Stomach (tissue), 19 donors: Measurements from ENCODE around the gene ZNF154. TPM values are rescaled to one million over a fixed set of nuclear protein-coding genes. Genes with fewer than 3 reads are reported as not detected.

Source experiments
- DNase-seq, 2 donors: peaks; one replicate each; pipeline versions ENCODE4 v3.0.0 to v3.0.0-alpha.2; 2013 to 2019
- H3K27ac ChIP-seq, 5 donors: fragments of 200-600 bp in 4 of 5; sonication (generic) in 4 of 5; one replicate each; pipeline ENCODE4 v1.5.1; 2013 to 2019; ENCODE audit warnings: mild to moderate bottlenecking in 1 of 5, moderate library complexity in 1 of 5
- H3K27me3 ChIP-seq, 3 donors: fragments of 200-600 bp; sonication (generic); one replicate each; pipeline ENCODE4 v1.5.1; 2017 to 2019; ENCODE audit warnings: mixed run types in 1 of 3
- H3K36me3 ChIP-seq, 4 donors: fragments of 200-600 bp; sonication (generic); 1 replicate in 3 of 4; 2 replicates in 1 of 4; pipeline ENCODE4 v1.5.1; 2016 to 2019
- H3K4me1 ChIP-seq, 4 donors: fragments of 200-600 bp; sonication (generic); one replicate each; pipeline ENCODE4 v1.5.1; 2016 to 2019
- H3K4me3 ChIP-seq, 4 donors: fragments of 200-600 bp; sonication (generic) in 3 of 4; one replicate each; pipeline ENCODE4 v1.5.1; 2016 to 2019; ENCODE audit warnings: mild to moderate bottlenecking in 1 of 4
- H3K9me3 ChIP-seq, 4 donors: fragments of 200-600 bp; sonication (generic); one replicate each; pipeline ENCODE4 v1.5.1; 2016 to 2019
- CTCF ChIP-seq, 7 experiments: fragments of 450-650 bp in 4 of 7; fragments of 200-600 bp in 3 of 7; sonication (generic) in 3 of 7; IDR thresholded peaks; one replicate each; pipeline ENCODE4 v1.5.1; 2016 to 2019; ENCODE audit warnings: antibody characterized with exemption in 7 of 7, control low read depth in 2 of 7, mild to moderate bottlenecking in 1 of 7
- EP300 ChIP-seq: sonication (generic); formaldehyde crosslinking; IDR thresholded peaks from one replicate; pipeline ENCODE4 v1.6.1; 2017; ENCODE audit warnings: antibody characterized with exemption
- POLR2A ChIP-seq, 4 donors: fragments of 450-650 bp; IDR thresholded peaks; one replicate each; pipeline ENCODE4 v1.6.1; 2016; ENCODE audit warnings: antibody characterized with exemption in 4 of 4, control low read depth in 2 of 4, mild to moderate bottlenecking in 1 of 4, moderate library complexity in 1 of 4
- POLR2AphosphoS5 ChIP-seq, 3 donors: sonication (generic); formaldehyde crosslinking; IDR thresholded peaks; one replicate each; pipeline ENCODE4 v1.6.1; 2016; ENCODE audit warnings: antibody characterized with exemption in 3 of 3
- WGBS, 5 donors: extraction: QIAGEN DNeasy Blood & Tissue Kit in 3 of 5; methylation state at CpG; one replicate each; pipeline versions ENCODE4 v1.1.5 to v1.1.7; 2013 to 2018; 5-methylcytosine and 5-hydroxymethylcytosine counted together
- intact Hi-C: fragments of 100-400 bp; cut with DNase I; formaldehyde crosslinking; loops from one replicate; pipeline ENCODE4 v1.15.1; 2023; ENCODE audit warnings: low total_unique reads
- long read RNA-seq, 10 donors: transcript quantifications; one replicate each; lab custom pipeline, GENCODE V29; 2026
- polyA plus RNA-seq, 3 donors: library from polyadenylated mRNA; stranded (reverse); fragments of 200-250 nt; gene quantifications; one replicate each; pipeline ENCODE4 v1.2.3, GENCODE V29; 2013
- total RNA-seq, 5 donors: library from RNA; depleted of rRNA; stranded (reverse); fragments of >200 nt; gene quantifications; one replicate each; pipeline versions ENCODE4 v1.1.0 to v1.2.3, GENCODE V29; 2014 to 2016
- donor health status: healthy with polysubstance abuse.
- donor health status: Bipolar disorder and iron deficiency.
- donor health status: healthy.

Gene ZNF154
- total RNA-seq (10 to 100 TPM in 1 of 5 donors, under 1 TPM in 2, not detected in 2; 0.45 to 21.8 (median 0.58) TPM), polyA plus RNA-seq (1 to 10 TPM in 1 of 3 donors, under 1 TPM in 2; 0.25 to 2.3 (median 0.61) TPM)
- long read RNA-seq, donor 1: 0 reads
- long read RNA-seq, donor 2, full-length matches to known transcripts: 1 of 1 reads
- long read RNA-seq, donor 2, partial matches to known transcripts: 0 of 1 reads
- long read RNA-seq, donor 2, other reads (novel, unspliced or antisense): 0 of 1 reads
- long read RNA-seq, donor 3, partial matches to known transcripts: 5 of 5 reads
- long read RNA-seq, donor 3, other reads (novel, unspliced or antisense): 0 of 5 reads
- long read RNA-seq, donor 4: 0 reads
- long read RNA-seq, donor 5, full-length matches to known transcripts: 2 of 2 reads
- long read RNA-seq, donor 5, partial matches to known transcripts: 0 of 2 reads
- long read RNA-seq, donor 5, other reads (novel, unspliced or antisense): 0 of 2 reads
- long read RNA-seq, donor 6, full-length matches to known transcripts: 1 of 6 reads
- long read RNA-seq, donor 6, partial matches to known transcripts: 5 of 6 reads
- long read RNA-seq, donor 6, other reads (novel, unspliced or antisense): 0 of 6 reads
- long read RNA-seq, donor 7, partial matches to known transcripts: 6 of 6 reads
- long read RNA-seq, donor 7, other reads (novel, unspliced or antisense): 0 of 6 reads
- long read RNA-seq, donor 8: 0 reads
- long read RNA-seq, donor 9: 0 reads
- long read RNA-seq, donor 10: 0 reads

GRCh38 chr19:57708641-57709361 is at the start of gene ZNF154:
Gene ZNF154 (minus strand): TSS chr19:57709204. CDS start chr19:57708971, 233 bp downstream.
- DNase-seq: peak in 1 of 2 donors; percentile 95
- Histone ChIP-seq H3K27ac (peak within 1 kb of the TSS in 4 of 5 donors; percentile 62 to 81 (median 68)), H3K27me3 (no peaks in the 10 kb centered on the region), H3K9me3 (peaks cover 45 to 100% (median 92%) of the 10 kb centered on the region in 4 donors), H3K4me1 (no peaks in the 10 kb centered on the region), H3K36me3 (peaks cover 7 to 47% (median 12%) of the 10 kb centered on the region in 4 donors), H3K4me3 (peak within 1 kb of the TSS; percentile 38 to 54 (median 46))
- intact Hi-C loops: no loop called here
- 3 to 5% (median 4%) methylated on average over 25 to 53 of the region's 53 CpGs for WGBS, 5 donors
- no peak for TF ChIP-seq POLR2AphosphoS5 (IDR thresholded peaks at IDR 0.05)
- no peak for TF ChIP-seq EP300
- no peak for TF ChIP-seq POLR2A (IDR thresholded peaks at IDR 0.05)
- no peak for TF ChIP-seq CTCF (IDR thresholded peaks at IDR 0.05)

- Histone ChIP-seq H3K27ac (no peak overlapping the region), H3K36me3 (peaks cover 57 to 100% (median 99%) of the 10 kb centered on the region in 4 donors), H3K4me1 (no peaks in the 10 kb centered on the region), H3K9me3 (peaks cover 27 to 97% (median 94%) of the 10 kb centered on the region in 4 donors), H3K27me3 (no peaks in the 10 kb centered on the region), H3K4me3 (no peak overlapping the region)
- 92 to 99% (median 98%) methylated on average over 2 of the region's 2 CpGs for WGBS, 5 donors
- TF ChIP-seq POLR2A (IDR thresholded peaks at IDR 0.05) (no peak), POLR2AphosphoS5 (IDR thresholded peaks at IDR 0.05) (no peak), CTCF (IDR thresholded peaks at IDR 0.05) (no peak), EP300 (no peak)
- intact Hi-C loops: no loop called here
- DNase-seq: no peak
These were observed 48.9 kb upstream of the ZNF154 start for GRCh38 chr19:57757941-57758340.

- Histone ChIP-seq H3K4me3 (no peak overlapping the region), H3K36me3 (peaks cover 78 to 100% (median 99%) of the 10 kb centered on the region in 4 donors), H3K27me3 (no peaks in the 10 kb centered on the region), H3K27ac (no peak overlapping the region), H3K4me1 (no peaks in the 10 kb centered on the region), H3K9me3 (peaks cover 43 to 100% (median 99%) of the 10 kb centered on the region in 4 donors)
- 86 to 99% (median 91%) methylated on average over 4 of the region's 4 CpGs for WGBS, 5 donors
- no peak for DNase-seq
- intact Hi-C loops: no loop called here
- TF ChIP-seq POLR2A (IDR thresholded peaks at IDR 0.05) (no peak), CTCF (IDR thresholded peaks at IDR 0.05) (no peak), POLR2AphosphoS5 (IDR thresholded peaks at IDR 0.05) (no peak), EP300 (no peak)
These were observed 46.0 kb upstream of the ZNF154 start for GRCh38 chr19:57755031-57755430.
